Activated T-cell treated with anti-CD3 and anti-CD28 coated beads, Interleukin-2, amount 50 U/mL, for 1 hour (primary cell): ENCODE measurements around the gene TMCC1.
"Not testable (repeated sequence)": the region's sequence is repeated elsewhere in the genome, so short reads cannot be mapped to it uniquely, and the experiment has no call there.

Experiments used
- DNase-seq: peaks from one replicate; pipeline ENCODE4 v3.0.0-alpha.2; 2020

TMCC1 gene

GRCh38 chr3:129890891-129891290 lies 2.6 kb downstream of the TMCC1 start:
- no peak for DNase-seq

GRCh38 chr3:129890125-129890524 lies 3.4 kb downstream of the TMCC1 start:
- DNase-seq = no peak

- DNase-seq = no peak
Measured at GRCh38 chr3:129888771-129889170, 4.7 kb downstream of the TMCC1 start.

GRCh38 chr3:129881261-129881660 lies 12.2 kb downstream of the TMCC1 start:
- no peak for DNase-seq

GRCh38 chr3:129878355-129878754 lies 15.2 kb downstream of the TMCC1 start:
- no peak for DNase-seq

GRCh38 chr3:129874479-129874878 lies 19.0 kb downstream of the TMCC1 start:
- DNase-seq = not testable (repeated sequence)

GRCh38 chr3:129868912-129869311 lies 24.6 kb downstream of the TMCC1 start:
- DNase-seq = no peak

GRCh38 chr3:129867506-129868124 lies 25.9 kb downstream of the TMCC1 start:
- no peak for DNase-seq

GRCh38 chr3:129865806-129866205 lies 27.7 kb downstream of the TMCC1 start:
- DNase-seq = no peak

GRCh38 chr3:129864519-129864918 lies 29.0 kb downstream of the TMCC1 start:
- DNase-seq = no peak

- no peak for DNase-seq
Measured at GRCh38 chr3:129859272-129859671, 34.2 kb downstream of the TMCC1 start.

- DNase-seq = no peak
Measured at GRCh38 chr3:129857899-129858298, 35.6 kb downstream of the TMCC1 start.

GRCh38 chr3:129856790-129857189 lies 36.7 kb downstream of the TMCC1 start:
- not testable (repeated sequence) for DNase-seq

GRCh38 chr3:129855832-129856419 lies 37.6 kb downstream of the TMCC1 start:
- no peak for DNase-seq

GRCh38 chr3:129855170-129855831 lies 38.2 kb downstream of the TMCC1 start:
- DNase-seq = no peak

GRCh38 chr3:129854460-129854859 lies 39.1 kb downstream of the TMCC1 start:
- no peak for DNase-seq

- DNase-seq = no peak
Measured at GRCh38 chr3:129845956-129846355, 47.6 kb downstream of the TMCC1 start.

- no peak for DNase-seq
Measured at GRCh38 chr3:129840707-129841360, 52.7 kb downstream of the TMCC1 start.

- no peak for DNase-seq
Measured at GRCh38 chr3:129838086-129838485, 55.4 kb downstream of the TMCC1 start.

- no peak for DNase-seq
Measured at GRCh38 chr3:129837065-129837642, 56.4 kb downstream of the TMCC1 start.

- DNase-seq = no peak
Measured at GRCh38 chr3:129836381-129837064, 57.0 kb downstream of the TMCC1 start.

GRCh38 chr3:129835198-129835597 lies 58.3 kb downstream of the TMCC1 start:
- no peak for DNase-seq

- DNase-seq = no peak
Measured at GRCh38 chr3:129834580-129834979, 58.9 kb downstream of the TMCC1 start.
